Measurements from ENCODE around the gene MCRIP1. TPM values are rescaled to one million over a fixed set of nuclear protein-coding genes. Genes with fewer than 3 reads are reported as not detected.

MCRIP1 gene
- total and polyA plus RNA-seq, 10 of the 15 experiments (the other 5 are each of a cell fraction or from before 2014, with no cell fraction given) = 0.31 to 54.4 (median 30.8) TPM

- no peak for TF ChIP-seq CHD1 (IDR thresholded peaks at IDR 0.05; ENCODE audit: low read depth, low read length)
- no peak for TF ChIP-seq FOXK2 (IDR thresholded peaks at IDR 0.05)
- TF ChIP-seq HDGF (IDR thresholded peaks at IDR 0.05) = no peak
- no peak for TF ChIP-seq CBX3 (IDR thresholded peaks at IDR 0.05; ENCODE audit: borderline replicate concordance, low read depth)
- TF ChIP-seq ZZZ3 (IDR thresholded peaks at IDR 0.05; ENCODE audit: control insufficient read depth, insufficient read length, low read depth) = no peak
- no peak for TF ChIP-seq CREB1 (IDR thresholded peaks at IDR 0.05; ENCODE audit: low read depth)
- no peak for TF ChIP-seq RB1 (IDR thresholded peaks at IDR 0.05; ENCODE audit: borderline replicate concordance)
- TF ChIP-seq, protein P1, sequence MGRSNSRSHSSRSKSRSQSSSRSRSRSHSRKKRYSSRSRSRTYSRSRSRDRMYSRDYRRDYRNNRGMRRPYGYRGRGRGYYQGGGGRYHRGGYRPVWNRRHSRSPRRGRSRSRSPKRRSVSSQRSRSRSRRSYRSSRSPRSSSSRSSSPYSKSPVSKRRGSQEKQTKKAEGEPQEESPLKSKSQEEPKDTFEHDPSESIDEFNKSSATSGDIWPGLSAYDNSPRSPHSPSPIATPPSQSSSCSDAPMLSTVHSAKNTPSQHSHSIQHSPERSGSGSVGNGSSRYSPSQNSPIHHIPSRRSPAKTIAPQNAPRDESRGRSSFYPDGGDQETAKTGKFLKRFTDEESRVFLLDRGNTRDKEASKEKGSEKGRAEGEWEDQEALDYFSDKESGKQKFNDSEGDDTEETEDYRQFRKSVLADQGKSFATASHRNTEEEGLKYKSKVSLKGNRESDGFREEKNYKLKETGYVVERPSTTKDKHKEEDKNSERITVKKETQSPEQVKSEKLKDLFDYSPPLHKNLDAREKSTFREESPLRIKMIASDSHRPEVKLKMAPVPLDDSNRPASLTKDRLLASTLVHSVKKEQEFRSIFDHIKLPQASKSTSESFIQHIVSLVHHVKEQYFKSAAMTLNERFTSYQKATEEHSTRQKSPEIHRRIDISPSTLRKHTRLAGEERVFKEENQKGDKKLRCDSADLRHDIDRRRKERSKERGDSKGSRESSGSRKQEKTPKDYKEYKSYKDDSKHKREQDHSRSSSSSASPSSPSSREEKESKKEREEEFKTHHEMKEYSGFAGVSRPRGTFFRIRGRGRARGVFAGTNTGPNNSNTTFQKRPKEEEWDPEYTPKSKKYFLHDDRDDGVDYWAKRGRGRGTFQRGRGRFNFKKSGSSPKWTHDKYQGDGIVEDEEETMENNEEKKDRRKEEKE (IDR thresholded peaks at IDR 0.05) = no peak
- TF ChIP-seq JUND (IDR thresholded peaks at IDR 0.05; ENCODE audit: low read depth, low read length) = no peak
Measured at GRCh38 chr17:81804559-81805399, 28.3 kb downstream of the MCRIP1 start (continued).
